Mesodermal cell (in vitro differentiated cells): Measurements from ENCODE around the gene ELMOD3.
"Not testable (repeated sequence)": the region's sequence is repeated elsewhere in the genome, so short reads cannot be mapped to it uniquely, and the experiment has no call there.

Experiments
- H3K27ac ChIP-seq: 2 replicates; pipeline ENCODE4 v1.7.0; 2013; ENCODE audit warnings: mild to moderate bottlenecking, low read depth, low read length, moderate library complexity; ENCODE audit not compliant: severe bottlenecking
- H3K36me3 ChIP-seq: 2 replicates; pipeline ENCODE4 v1.7.1; 2013; ENCODE audit warnings: mild to moderate bottlenecking, low read length, moderate library complexity; ENCODE audit not compliant: control insufficient read depth, insufficient read depth
- H3K4me1 ChIP-seq: one replicate; pipeline ENCODE4 v1.7.1; 2013; ENCODE audit warnings: mild to moderate bottlenecking, low read length; ENCODE audit not compliant: insufficient read depth, control insufficient read depth, poor library complexity, severe bottlenecking
- H3K4me3 ChIP-seq: 2 replicates; pipeline ENCODE4 v1.7.0; 2013; ENCODE audit warnings: low read length, control low read depth, mild to moderate bottlenecking; ENCODE audit not compliant: insufficient read depth, poor library complexity, severe bottlenecking; ENCODE audit errors: extremely low read depth
- H3K9me3 ChIP-seq: 2 replicates; pipeline ENCODE4 v1.7.1; 2013; ENCODE audit warnings: mild to moderate bottlenecking, low read length, moderate library complexity; ENCODE audit not compliant: control insufficient read depth
- WGBS, 2 experiments: methylation state at CpG; one replicate each; pipeline ENCODE4 v1.1.5; 2013; ENCODE audit warnings: missing lambda C conversion rate in 2 of 2; ENCODE audit not compliant: insufficient coverage in 2 of 2; 5-methylcytosine and 5-hydroxymethylcytosine counted together

The ELMOD3 gene

DNA sequence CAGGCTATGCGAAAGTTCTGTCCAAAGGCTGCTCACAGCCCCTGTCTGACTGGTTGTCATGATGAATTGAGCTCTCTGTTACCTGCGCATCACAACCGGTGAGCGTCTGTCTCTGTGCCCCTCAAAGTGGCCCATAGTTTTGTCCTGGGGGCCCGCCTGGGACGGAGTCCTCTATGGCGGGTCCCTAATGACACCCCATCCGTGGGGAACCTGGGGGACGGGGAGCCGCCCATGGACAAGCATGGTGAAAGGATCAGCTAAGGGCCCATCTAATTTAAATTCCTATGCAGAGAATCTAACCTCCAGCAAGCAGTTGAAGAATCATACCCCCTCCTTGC lies 473 bp downstream of the ELMOD3 start:
- Histone ChIP-seq H3K27ac (no peak overlapping the region), H3K36me3 (peaks cover 54% of the 10 kb centered on the region)

DNA sequence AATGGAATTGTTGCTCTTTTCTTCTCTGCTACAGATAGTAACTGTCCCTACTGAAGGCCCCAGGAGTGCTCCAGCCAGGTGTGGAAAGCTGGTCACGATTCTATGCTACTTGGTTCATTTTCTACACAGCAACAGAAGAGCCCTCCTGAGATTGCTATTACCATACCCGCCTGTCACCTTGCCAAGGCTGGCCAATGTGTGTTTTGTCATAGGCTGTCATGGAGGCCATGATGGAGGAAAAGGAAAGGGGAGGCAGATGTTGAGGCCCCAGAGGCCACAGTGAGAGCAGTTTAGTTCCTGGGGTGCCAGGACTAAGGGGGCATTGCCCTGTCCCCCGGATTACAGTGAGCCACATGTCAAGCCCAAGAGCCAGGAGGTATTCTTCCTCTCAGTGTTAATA lies 952 bp downstream of the ELMOD3 start:
- Histone ChIP-seq H3K27ac (no peak overlapping the region), H3K4me1 (peaks cover 3% of the 10 kb centered on the region), H3K9me3 (no peaks in the 10 kb centered on the region), H3K36me3 (peaks cover 49% of the 10 kb centered on the region), H3K4me3 (peak overlapping the region; percentile 87)
- WGBS, 2 experiments, result 80 to 100% methylated on average over 1 of the region's 3 CpGs

More for the DNA sequence above, 473 bp downstream of the ELMOD3 start:
- WGBS, 2 experiments, result 18 to 19% methylated on average over 7 to 8 of the region's 10 CpGs
- peak overlapping the region; percentile 87 for H3K4me3 ChIP-seq
- no peaks in the 10 kb centered on the region for H3K9me3 ChIP-seq
- peaks cover 3% of the 10 kb centered on the region for H3K4me1 ChIP-seq

DNA sequence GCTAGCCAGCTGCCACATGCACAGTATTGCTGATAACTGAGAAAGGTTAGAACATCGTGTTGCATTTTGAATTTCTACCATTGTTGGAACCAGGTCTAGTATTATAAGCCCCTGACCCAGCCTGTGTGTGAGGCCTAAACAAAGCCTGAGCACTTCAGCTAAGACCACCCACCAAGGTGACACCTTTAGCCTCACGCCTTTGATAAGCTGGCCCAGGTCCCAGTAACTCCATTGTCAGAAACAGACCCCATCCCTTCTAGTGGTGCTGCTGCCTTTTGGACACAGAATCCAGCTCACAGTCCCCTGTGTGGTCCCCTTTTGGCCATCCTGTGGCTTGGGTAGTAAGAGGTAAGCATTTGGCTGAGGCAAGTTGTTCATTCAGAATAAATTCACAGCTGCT lies 1.6 kb downstream of the ELMOD3 start:
- H3K36me3 ChIP-seq, result peaks cover 48% of the 10 kb centered on the region
- no peak overlapping the region for H3K4me3 ChIP-seq
- H3K9me3 ChIP-seq, result no peaks in the 10 kb centered on the region
- peaks cover 3% of the 10 kb centered on the region for H3K4me1 ChIP-seq
- 94 to 100% methylated on average over 1 to 2 of the region's 2 CpGs for WGBS, 2 experiments
- H3K27ac ChIP-seq, result no peak overlapping the region

GRCh38 chr2:85357736-85358135 lies 3.2 kb downstream of the ELMOD3 start:
- Histone ChIP-seq H3K27ac (no peak overlapping the region), H3K4me1 (peaks cover 3% of the 10 kb centered on the region), H3K36me3 (peaks cover 46% of the 10 kb centered on the region), H3K4me3 (no peak overlapping the region), H3K9me3 (no peaks in the 10 kb centered on the region)
- 97 to 100% methylated on average over 2 to 3 of the region's 3 CpGs for WGBS, 2 experiments

GRCh38 chr2:85362653-85363387 lies 8.3 kb downstream of the ELMOD3 start:
- peaks cover 32% of the 10 kb centered on the region for H3K36me3 ChIP-seq
- 83 to 100% methylated on average over 2 to 3 of the region's 5 CpGs for WGBS, 2 experiments
- not testable (repeated sequence) for H3K4me3 ChIP-seq, H3K4me1 ChIP-seq, H3K27ac ChIP-seq, H3K9me3 ChIP-seq

- Histone ChIP-seq H3K27ac (no peak overlapping the region), H3K4me1 (no peaks in the 10 kb centered on the region), H3K9me3 (no peaks in the 10 kb centered on the region), H3K36me3 (peaks cover 22% of the 10 kb centered on the region), H3K4me3 (no peak overlapping the region)
- WGBS, 2 experiments, result 87 to 92% methylated on average over 5 of the region's 5 CpGs
Observed at GRCh38 chr2:85367180-85367579, 12.6 kb downstream of the ELMOD3 start.

DNA sequence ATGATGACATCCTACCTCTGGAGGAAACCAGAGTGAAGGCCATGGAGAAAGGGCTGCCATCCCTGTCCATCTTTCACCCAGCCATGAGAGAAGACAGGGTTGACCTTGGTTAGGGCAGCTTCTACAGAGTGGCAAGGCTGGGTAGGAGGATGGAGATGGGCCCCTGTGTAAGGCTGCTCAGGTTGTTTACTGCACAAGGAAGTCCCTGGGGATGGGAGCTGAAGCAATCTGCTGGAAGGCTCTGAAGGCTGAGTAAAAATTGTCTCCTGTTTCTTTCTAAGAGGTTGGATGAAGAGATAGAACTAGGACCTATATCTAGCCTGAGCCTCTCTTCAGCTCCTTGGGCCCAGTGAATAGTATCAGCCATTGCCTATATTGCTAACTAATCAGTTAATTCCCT lies 14.4 kb downstream of the ELMOD3 start:
- no peaks in the 10 kb centered on the region for H3K4me1 ChIP-seq
- peaks cover 15% of the 10 kb centered on the region for H3K36me3 ChIP-seq
- no peaks in the 10 kb centered on the region for H3K9me3 ChIP-seq
- H3K27ac ChIP-seq, result no peak overlapping the region
- H3K4me3 ChIP-seq, result no peak overlapping the region

DNA sequence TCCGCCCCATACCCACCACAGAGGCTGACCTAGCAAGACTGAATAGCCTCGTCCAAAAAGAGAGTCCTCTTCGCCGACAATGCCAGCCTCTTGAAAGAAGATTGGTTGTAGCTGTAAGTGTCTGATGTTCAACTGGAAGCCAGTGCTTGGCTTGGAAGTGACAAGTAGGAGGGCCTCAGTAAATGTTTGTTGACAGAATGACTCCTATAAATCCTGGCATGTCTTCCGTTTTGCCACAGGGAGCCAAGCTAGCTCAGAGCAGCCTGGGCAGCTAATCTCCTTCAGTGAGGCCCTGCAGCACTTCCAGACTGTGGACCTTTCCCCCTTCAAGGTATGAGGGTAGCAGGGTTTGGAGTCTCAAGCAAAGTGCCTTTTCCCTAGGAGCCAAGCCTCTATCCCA lies 14.9 kb downstream of the ELMOD3 start:
- 90 to 98% methylated on average over 4 to 5 of the region's 5 CpGs for WGBS, 2 experiments
- H3K36me3 ChIP-seq, result peaks cover 15% of the 10 kb centered on the region
- no peaks in the 10 kb centered on the region for H3K9me3 ChIP-seq
- H3K4me1 ChIP-seq, result no peaks in the 10 kb centered on the region
- H3K27ac ChIP-seq, result no peak overlapping the region
- H3K4me3 ChIP-seq, result no peak overlapping the region

DNA sequence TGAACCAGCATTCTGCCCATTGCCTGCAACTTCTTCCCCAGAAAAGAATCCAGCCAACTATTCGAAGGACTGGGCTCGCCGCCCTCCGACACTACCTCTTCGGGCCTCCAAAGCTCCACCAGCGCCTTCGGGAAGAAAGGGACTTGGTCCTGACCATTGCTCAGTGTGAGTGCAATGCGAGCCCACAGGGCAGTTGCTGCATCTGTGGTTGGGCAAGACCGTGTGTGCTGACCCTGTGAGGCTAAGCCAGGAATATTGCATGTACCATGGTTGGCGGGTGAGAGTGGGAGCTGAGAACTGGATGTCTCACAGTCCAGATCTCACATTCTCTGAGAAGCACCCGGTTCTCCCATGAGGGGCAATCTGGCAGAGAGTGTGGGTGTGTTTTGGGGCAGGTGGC lies 16.5 kb downstream of the ELMOD3 start:
- H3K9me3 ChIP-seq, result no peaks in the 10 kb centered on the region
- H3K36me3 ChIP-seq, result peaks cover 15% of the 10 kb centered on the region
- no peak overlapping the region for H3K4me3 ChIP-seq
- no peaks in the 10 kb centered on the region for H3K4me1 ChIP-seq
- no peak overlapping the region for H3K27ac ChIP-seq
- WGBS, 2 experiments, result 85 to 93% methylated on average over 9 to 10 of the region's 11 CpGs

- Histone ChIP-seq H3K36me3 (peaks cover 45% of the 10 kb centered on the region), H3K9me3 (peaks cover 10% of the 10 kb centered on the region), H3K4me1 (no peaks in the 10 kb centered on the region), H3K27ac (no peak overlapping the region), H3K4me3 (no peak overlapping the region)
- WGBS, 2 experiments, result 92 to 94% methylated on average over 5 of the region's 5 CpGs
Observed at GRCh38 chr2:85376291-85377065, 21.9 kb downstream of the ELMOD3 start.

GRCh38 chr2:85377083-85377482 lies 22.5 kb downstream of the ELMOD3 start:
- H3K36me3 ChIP-seq, result peaks cover 43% of the 10 kb centered on the region
- H3K4me1 ChIP-seq, result no peaks in the 10 kb centered on the region
- H3K27ac ChIP-seq, result no peak overlapping the region
- no peak overlapping the region for H3K4me3 ChIP-seq
- H3K9me3 ChIP-seq, result peaks cover 10% of the 10 kb centered on the region
- 96% methylated on average over 10 to 11 of the region's 11 CpGs for WGBS, 2 experiments
